Left ventricle myocardium superior (tissue), 1 donor: Measurements from ENCODE around the gene MAML3. TPM values are rescaled to one million over a fixed set of nuclear protein-coding genes. Genes with fewer than 3 reads are reported as not detected.

Experiments used
- ATAC-seq: fragments of 200-7000 bp; cut with Tn5 transposase; one replicate; pipeline ENCODE4 v1.9.1; 2020; ENCODE audit warnings: mild to moderate bottlenecking, moderate library complexity
- DNase-seq: peaks from one replicate; pipeline ENCODE4 v3.0.0-alpha.2; 2020
- intact Hi-C: fragments of 100-400 bp; cut with micrococcal nuclease; formaldehyde crosslinking; loops from one replicate; pipeline ENCODE4 v1.11.0; 2022
- total RNA-seq: library from RNA; stranded (reverse); fragmentation: NEBNext Ultra II Directional; extraction: Animal tissue kit (Norgen Biotek cat#: 25700); gene quantifications from one replicate; pipeline ENCODE4 v1.2.1, GENCODE V29; 2021
- donor health status: DM: no; HTN: yes; CAD: no; lungs with severe emphysema.

Gene MAML3
- total RNA-seq, 1 donor from 2014 or later: 2.1 TPM

DNA sequence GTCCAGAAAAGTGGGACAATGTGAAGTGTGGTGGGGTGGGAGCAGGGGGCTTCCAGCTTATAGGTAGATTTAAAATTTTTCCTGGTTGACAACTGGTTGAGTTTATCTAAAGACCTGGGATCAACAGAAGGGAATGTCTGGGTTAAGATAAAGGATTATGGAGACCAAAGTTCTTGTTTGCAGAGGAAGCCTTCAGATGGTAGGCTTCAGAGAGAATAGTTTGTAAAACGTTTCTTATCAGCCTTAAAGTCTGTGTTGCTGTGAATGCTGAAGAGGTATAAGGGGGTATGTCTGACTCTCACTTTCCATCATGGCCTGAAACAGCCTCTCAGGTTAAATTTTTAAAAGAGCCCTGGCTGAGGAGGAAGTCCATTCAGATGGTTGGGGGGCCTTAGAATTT lies 467.9 kb downstream of the MAML3 start:
- intact Hi-C loops: no loop called here
- ATAC-seq (no peak), DNase-seq (no peak)

DNA sequence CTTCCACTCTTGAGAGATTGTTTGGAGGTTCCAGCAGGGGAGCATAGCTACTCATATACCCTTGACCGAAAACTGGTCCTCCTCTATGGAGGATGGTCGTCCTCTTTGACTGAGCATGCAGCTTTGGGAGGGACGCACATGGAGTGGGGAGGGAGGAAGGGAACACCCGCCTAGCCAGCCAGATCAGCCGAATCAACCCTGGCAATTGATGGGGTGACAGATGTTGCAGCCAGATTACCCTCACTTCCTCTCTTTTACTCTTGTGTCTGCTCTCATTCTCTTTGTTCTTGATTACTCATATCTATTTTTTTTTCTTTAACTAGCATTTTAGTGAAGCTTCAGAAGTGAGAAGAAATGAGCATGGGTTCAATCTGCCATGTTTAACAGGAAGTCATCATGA lies 468.8 kb downstream of the MAML3 start:
- ATAC-seq: no peak
- no peak for DNase-seq
- intact Hi-C loops: no loop called here

DNA sequence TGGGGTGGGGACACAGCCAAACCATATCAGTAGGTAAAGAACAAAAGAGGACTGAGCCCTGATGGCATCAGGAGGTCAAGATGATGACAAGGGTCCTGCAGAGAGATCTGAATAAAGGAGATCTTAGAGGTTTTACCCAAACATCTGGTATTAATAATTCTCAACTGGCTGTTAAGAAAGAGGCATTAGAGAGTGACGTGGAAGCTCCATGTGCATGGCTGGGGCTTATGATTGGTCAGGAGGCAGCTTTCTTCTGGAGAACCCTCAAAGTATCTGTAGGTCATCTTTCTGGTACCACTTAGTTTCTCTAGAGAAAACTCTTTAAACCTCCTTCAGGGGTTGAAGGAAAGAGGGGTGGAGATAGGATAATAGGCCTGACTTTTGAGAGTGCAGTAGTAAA lies 469.6 kb downstream of the MAML3 start:
- DNase-seq: no peak
- ATAC-seq: no peak
- intact Hi-C loops: no loop called here

DNA sequence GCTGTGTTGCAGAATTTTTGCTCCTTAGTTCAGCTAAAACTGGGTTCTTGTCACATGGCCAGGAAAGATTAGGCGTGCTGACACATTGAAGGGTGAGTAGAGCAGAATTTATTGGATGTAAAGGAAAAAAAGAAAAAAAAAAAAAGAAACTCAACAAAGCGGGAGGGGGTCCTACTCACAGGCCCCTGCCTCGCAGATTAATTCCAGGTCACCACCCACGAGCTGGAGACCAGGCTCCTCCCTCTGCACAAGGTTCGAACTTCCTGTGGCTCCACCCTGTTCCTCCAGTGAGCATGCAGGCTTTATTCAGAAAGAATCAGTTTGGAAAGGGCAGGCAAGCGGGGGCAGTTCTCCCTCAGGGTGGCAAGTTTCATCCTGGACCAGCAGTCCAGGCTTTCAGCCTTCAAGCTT lies 471.2 kb downstream of the MAML3 start:
- ATAC-seq (peak; percentile 37), DNase-seq (no peak)
- intact Hi-C loops: no loop called here

DNA sequence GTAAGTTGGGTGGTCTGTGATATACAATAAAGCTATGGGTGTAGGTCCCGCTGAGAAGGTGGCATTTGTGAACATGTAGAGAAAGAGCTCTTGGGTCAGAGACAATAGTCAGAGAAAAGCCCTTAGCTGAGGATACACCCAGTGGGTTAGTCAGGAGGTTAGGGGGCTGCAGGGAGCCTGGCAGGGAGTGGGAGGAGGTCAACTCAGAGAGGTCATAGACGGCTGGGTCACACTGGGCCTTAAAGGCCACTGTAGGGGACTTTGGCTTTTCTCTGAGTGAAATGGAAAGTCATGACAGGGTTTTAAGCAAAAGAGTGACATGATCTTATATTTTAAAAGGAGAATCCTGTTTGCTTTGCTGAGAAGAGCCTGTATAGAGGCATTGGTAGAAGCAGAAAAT lies 471.7 kb downstream of the MAML3 start:
- ATAC-seq: no peak
- intact Hi-C loops: no loop called here
- DNase-seq: no peak

DNA sequence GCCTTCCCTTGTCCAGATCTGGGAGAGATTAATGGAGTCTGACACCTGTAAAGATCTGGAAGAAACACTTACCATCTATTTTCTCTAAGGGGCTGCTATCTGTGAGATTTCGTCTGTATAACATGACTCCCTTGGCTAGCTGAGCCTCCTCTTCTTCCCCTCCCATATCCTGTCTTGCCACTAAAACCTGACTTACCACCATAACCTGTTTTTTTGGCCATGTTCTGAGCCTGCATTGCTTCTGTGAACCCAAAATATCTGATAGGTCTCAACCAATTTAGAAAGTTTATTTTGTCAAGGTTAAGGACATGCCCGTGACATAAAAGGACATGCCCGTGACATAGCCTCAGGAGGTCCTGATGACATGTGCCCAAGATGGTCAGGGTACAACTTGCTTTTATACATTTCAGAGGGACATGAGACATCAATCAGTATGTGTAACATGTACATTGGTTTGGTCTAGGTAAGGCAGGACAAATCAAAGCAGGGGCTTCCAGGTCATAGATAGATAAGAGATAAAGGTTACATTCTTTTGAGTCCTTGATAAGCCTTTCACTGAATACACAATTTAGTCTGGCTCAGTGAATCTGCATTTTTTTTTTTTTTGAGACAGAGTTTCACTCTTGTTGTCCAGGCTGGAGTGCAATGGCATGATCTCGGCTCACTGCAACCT lies 476.9 kb downstream of the MAML3 start:
- intact Hi-C loops: no loop called here
- ATAC-seq (no peak), DNase-seq (no peak)

DNA sequence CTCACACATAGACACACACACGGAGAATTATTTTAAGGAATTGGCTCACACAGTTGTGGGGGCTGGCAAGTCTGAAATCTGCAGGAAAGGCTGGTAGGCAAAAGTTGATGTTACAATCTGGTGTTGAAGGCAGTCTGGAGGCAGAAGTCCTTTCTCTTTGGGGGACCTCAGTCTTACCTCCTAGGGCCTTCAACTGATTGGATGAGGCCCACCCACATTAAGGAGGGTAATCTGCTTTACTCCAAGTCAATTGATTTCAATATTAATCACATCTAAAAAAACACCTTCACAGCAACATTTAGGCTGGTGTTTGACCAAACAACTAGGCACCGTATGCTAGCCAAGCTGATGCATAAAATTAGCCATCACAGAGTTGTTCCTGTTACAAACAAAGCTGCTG lies 477.6 kb downstream of the MAML3 start:
- DNase-seq (no peak), ATAC-seq (no peak)
- intact Hi-C loops: no loop called here

DNA sequence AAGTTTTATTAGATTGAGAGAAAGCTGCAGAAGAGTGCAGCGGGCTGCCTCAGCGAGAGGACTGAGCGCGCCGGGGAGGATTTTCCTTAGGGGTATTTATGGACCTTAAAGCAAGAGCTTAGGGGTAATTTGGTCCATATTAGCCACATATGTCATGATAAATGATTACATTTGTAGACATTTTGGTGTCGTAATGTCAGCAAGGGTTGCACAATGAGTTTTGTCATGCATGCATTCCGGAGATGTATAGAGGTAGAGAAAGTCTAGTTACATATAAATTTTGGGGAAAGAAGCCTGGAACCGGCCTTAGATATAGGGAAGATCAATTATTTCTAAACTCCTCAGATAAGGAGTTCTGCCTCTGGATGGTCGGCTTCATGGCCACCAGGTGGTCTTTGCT lies 478.3 kb downstream of the MAML3 start:
- ATAC-seq (no peak), DNase-seq (no peak)
- intact Hi-C loops: no loop called here

DNA sequence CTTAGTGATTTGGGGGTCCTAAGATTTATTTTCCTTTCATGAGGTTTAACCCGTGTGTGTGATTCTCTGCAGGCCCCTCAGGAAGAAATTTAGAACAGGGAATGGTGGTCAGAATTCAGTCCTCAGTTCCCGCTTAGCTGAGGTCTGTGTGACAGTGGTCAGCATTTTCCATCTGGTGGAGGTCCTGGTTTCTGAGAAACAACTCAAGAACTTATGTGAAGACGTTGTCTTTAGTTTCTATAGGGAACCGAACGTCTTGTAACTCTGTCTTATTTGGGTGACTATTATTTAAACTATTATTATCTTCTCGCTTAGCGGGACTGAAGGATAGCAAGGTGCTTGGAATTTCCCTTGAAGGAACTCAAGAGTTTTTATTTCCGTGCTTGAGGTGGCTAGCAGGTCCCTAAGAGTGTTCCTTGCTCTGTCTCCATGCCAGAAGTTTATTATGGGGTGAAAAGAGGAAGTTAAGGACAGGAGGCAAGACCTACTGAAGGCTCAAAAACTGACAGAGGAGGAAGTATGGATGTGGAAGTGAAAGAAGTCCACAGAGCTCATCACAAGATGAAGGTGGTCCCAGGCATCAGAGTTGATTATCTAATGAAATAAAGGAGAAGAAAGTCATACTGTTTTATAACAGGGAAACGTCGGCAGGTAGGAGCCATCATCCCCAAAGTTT lies 479.0 kb downstream of the MAML3 start:
- DNase-seq (no peak), ATAC-seq (peak; percentile 48)
- intact Hi-C loops: no loop called here

DNA sequence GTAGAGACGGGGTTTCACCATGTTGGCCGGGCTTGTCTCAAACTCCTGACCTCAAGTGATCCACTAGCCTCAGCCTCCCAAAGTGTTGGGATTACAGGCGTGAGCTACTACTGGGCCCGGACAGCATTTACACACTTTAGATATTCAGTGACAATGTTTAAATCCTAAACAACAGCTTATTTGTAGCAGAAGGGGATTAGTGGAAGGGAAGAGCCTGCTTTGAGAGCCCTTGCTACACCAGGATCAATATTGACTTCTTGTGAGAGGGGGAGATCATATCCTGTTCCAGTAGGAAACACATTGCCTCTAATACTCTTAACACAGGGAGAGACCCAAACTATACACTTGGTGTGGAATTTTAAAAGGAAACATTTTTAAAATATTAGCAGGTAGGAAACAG lies 481.3 kb downstream of the MAML3 start:
- DNase-seq (no peak), ATAC-seq (no peak)
- intact Hi-C loops: no loop called here

DNA sequence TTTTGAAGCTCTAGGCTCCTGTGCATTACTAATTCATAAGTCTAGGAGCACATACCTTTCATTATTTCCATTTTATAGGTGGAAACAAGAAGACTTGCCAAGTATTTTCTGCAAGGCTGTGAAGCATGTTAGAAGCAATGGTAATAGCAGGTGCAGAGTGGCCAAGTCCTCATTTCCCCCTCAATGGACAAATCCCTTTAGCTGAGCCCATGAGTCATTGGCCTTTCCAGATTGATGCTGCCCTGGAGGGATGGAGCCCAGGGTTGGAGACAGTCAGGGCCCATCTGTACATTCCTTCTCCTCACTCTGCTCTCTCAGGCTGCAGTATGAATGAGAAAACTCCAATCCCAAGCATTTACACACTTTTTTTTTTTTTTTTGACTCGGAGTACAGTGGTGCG lies 481.8 kb downstream of the MAML3 start:
- ATAC-seq (no peak), DNase-seq (no peak)
- intact Hi-C loops: no loop called here

DNA sequence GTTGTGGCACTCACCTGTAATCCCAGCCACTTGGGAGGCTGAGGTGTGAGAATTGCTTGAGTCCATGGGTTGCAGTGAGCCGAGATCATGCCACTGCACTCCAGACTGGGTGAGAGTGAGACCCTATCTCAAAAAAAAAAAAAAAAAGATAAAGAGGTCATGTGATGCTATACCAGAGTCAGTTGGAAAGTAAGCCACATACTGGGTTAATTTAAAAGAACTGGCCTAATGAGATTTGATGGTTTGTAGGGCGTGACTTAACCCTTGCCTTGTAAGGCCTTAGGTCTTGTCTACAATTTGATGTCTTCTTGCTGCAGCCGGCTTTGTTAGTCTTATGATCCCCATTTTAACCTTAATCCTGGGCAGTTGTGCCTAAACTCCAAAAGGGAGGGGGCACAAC lies 483.2 kb downstream of the MAML3 start:
- DNase-seq (no peak), ATAC-seq (no peak)
- intact Hi-C loops: no loop called here

DNA sequence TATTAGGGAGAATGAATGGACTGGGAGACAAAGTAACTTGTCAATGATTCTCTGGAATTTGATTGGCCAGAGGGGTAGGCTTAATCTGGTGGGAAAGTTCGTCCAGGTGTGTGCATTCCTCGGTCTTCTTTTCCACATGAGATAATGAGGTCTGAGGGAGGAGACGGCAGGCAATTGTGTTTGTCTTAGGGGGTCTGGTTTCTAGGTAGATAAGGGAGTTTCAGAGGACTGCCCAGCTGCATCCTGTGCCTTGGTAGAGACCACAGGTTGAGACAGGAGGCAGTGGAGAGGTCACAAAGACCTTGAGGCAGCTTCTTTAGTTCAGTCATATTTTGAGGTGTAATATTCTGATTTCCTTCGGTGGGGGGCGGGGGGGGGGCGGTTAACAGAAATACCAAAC lies 484.1 kb downstream of the MAML3 start:
- intact Hi-C loops: no loop called here
- ATAC-seq: no peak
- DNase-seq: no peak

DNA sequence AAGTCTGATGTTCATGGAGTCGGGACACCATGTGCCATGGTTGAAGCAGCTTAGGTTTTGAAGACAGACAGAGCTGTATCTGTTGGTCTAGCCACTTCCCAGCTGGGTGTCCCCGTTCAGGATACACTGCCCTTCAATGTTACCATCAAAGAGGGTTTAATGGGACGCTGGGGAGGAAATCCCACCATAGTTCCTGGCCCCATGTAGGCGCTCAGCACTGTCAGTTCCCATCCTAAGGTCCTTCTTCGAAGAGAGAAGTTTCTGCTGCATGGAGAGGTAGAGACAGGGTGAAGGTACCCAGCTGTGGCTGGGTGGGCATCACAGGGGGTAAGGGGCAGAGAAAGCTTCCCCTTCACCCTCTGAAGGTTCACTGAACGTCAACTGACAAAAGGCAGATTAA lies 484.6 kb downstream of the MAML3 start:
- intact Hi-C loops: no loop called here
- ATAC-seq (no peak), DNase-seq (no peak)

DNA sequence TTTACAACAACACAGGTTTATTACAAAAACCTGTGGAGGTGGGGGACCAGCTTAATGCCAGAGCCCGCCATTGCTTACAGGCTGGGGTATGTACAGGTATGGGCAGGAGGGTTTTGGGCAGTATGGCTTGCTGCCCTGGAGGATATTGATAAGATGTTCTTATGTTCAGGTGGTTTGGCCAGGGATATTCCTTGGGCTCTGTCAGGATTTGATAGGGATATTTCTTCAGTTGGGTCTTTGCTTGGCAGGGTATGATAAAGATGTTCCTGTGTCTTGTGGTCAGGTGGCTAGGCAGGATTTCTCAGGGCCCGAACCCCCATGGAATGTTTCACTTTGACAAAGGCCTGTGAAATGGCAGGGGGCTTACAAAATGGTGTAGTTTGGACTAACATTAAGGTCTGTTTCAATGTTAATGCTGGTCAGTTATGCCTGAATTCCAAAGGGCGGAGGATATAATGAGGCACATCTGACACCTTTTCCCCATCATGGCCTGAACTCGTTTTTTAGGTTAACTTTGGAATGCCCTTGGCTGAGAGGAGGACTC lies 485.3 kb downstream of the MAML3 start:
- ATAC-seq (no peak), DNase-seq (no peak)
- intact Hi-C loops: no loop called here

DNA sequence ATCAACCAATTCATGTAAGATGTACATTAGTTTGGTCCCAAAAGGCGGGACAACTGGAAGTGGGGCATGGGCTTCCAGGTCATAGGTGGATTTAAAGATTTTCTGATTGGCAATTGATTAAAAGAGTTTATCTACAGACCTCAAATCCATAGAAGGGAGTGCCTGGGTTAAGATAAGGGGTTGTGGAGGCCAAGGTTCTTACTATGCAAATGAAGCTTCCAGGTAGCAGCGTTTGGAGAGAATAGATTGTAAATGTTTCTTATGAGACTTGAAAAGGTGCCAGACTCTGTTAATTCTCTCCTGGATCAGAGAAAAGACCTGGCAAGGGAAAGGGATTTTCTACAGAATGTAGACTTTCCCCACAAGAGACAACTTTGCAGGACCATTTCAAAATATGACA lies 485.9 kb downstream of the MAML3 start:
- ATAC-seq (no peak), DNase-seq (no peak)
- intact Hi-C loops: no loop called here

Other genes with a start within 250 kb of the MAML3 start
- 76.9 TPM for gene SCOC, start 219.5 kb upstream of the MAML3 start, total RNA-seq